GM12878 (cell line): ENCODE data around the gene DDAH1. TPM values are rescaled to one million over a fixed set of nuclear protein-coding genes. Genes with fewer than 3 reads are reported as not detected.

Source experiments
- ATAC-seq: fragments of 200-7000 bp; cut with Tn5 transposase; 3 replicates; pipeline ENCODE4 v1.9.1; 2020; ENCODE audit warnings: mild to moderate bottlenecking, moderate library complexity
- BruUV-seq: library from RNA; stranded (reverse); fragments of 400-500 nt; replicated peaks from 2 replicates; lab custom pipeline; 2021; lab: Mats Ljungman, UMichigan
- CTCF ChIA-PET: fragments of 300-600 bp; sonication (Branson Sonifier 250); formaldehyde crosslinking; extraction: SDS; loops from one replicate; lab custom pipeline; 2021; ENCODE audit warnings: inconsistent platforms; lab: Yijun Ruan, JAX
- POLR2A ChIA-PET: fragments of 350-600 bp; formaldehyde crosslinking; extraction: SDS; loops from one replicate; lab custom pipeline; 2021; ENCODE audit warnings: inconsistent platforms; lab: Charles Lee
- RAD21 ChIA-PET: fragments of 300-600 bp; sonication (Branson Sonifier 250); formaldehyde crosslinking; loops from one replicate; lab custom pipeline; 2023; ENCODE audit warnings: antibody characterized with exemption; ENCODE audit not compliant: unreplicated experiment; lab: Charles Lee
- SMC1A ChIA-PET: fragments of 300-600 bp; sonication (Branson Sonifier 250); formaldehyde crosslinking; loops from one replicate; lab custom pipeline; 2023; ENCODE audit not compliant: unreplicated experiment, uncharacterized antibody; lab: Charles Lee
- DNase-seq: peaks from one replicate; pipeline ENCODE4 v3.0.0-alpha.2; 2011; ENCODE audit warnings: low read depth, low spot score
- FAIRE-seq: peaks from 3 replicates; lab custom pipeline; 2011; peaks lifted over from hg19 to GRCh38; lab: Jason Lieb, UNC
- H2AFZ ChIP-seq: 2 replicates; pipeline ENCODE4 v1.6.0; 2011; ENCODE audit warnings: low read depth, low read length, control low read depth; ENCODE audit not compliant: control insufficient read depth
- H3K27ac ChIP-seq: 2 replicates; pipeline ENCODE4 v1.5.1; 2011; ENCODE audit warnings: control low read depth; ENCODE audit not compliant: control insufficient read depth, insufficient read depth
- H3K27me3 ChIP-seq, 2 experiments: replicated peaks in 1 of 2; 2 replicates each; pipeline versions ENCODE4 v1.6.0 to v1.6.1; 2011; ENCODE audit warnings: low read length in 1 of 2; ENCODE audit not compliant: control insufficient read depth in 2 of 2, insufficient read depth in 2 of 2
- H3K36me3 ChIP-seq, 2 experiments: 2 replicates each; pipeline ENCODE4 v1.5.1; 2011; ENCODE audit warnings: low read length in 1 of 2; ENCODE audit not compliant: control insufficient read depth in 2 of 2, insufficient read depth in 2 of 2
- H3K4me1 ChIP-seq: 2 replicates; pipeline ENCODE4 v1.6.1; 2011; ENCODE audit warnings: mild to moderate bottlenecking, low read length, moderate library complexity, mixed read lengths; ENCODE audit not compliant: control insufficient read depth, insufficient read depth
- H3K4me2 ChIP-seq: 2 replicates; pipeline ENCODE4 v1.6.0; 2011; ENCODE audit warnings: control low read depth; ENCODE audit not compliant: control insufficient read depth, insufficient read depth
- H3K4me3 ChIP-seq: fragments of 200-600 bp; sonication (generic); 2 replicates; pipeline ENCODE4 v1.5.1; 2016
- H3K79me2 ChIP-seq: 2 replicates; pipeline ENCODE4 v1.6.0; 2011; ENCODE audit warnings: low read length; ENCODE audit not compliant: control insufficient read depth, insufficient read depth
- H3K9ac ChIP-seq: 2 replicates; pipeline ENCODE4 v1.8.0; 2011; ENCODE audit warnings: low read length, control low read depth, mixed read lengths; ENCODE audit not compliant: control insufficient read depth, insufficient read depth
- H3K9me3 ChIP-seq: replicated peaks from 3 replicates; pipeline ENCODE4 v1.5.1; 2011; ENCODE audit warnings: mild to moderate bottlenecking, low read length; ENCODE audit not compliant: control insufficient read depth, insufficient read depth
- H4K20me1 ChIP-seq: 2 replicates; pipeline ENCODE4 v1.6.0; 2011; ENCODE audit not compliant: control insufficient read depth, insufficient read depth
- BMI1 ChIP-seq: fragments of 450-650 bp; IDR thresholded peaks from 2 replicates; pipeline ENCODE4 v1.6.1; 2016; ENCODE audit warnings: mild to moderate bottlenecking, moderate library complexity, borderline replicate concordance
- CEBPZ ChIP-seq: fragments of 150-350 bp; IDR thresholded peaks from 2 replicates; pipeline ENCODE4 v1.6.1; 2016; ENCODE audit warnings: low read depth, low read length
- CHD2 ChIP-seq: IDR thresholded peaks from 2 replicates; pipeline ENCODE4 v1.6.1; 2011; ENCODE audit warnings: low read depth, low read length, improper control_type of control experiment, borderline replicate concordance
- ESRRA ChIP-seq: IDR thresholded peaks from 2 replicates; pipeline ENCODE4 v1.6.1; 2012; ENCODE audit warnings: mild to moderate bottlenecking, low read length, improper control_type of control experiment
- FOS ChIP-seq: IDR thresholded peaks from 3 replicates; pipeline ENCODE4 v1.6.1; 2011; ENCODE audit warnings: borderline replicate concordance; ENCODE audit not compliant: insufficient read length; ENCODE audit errors: extremely low read depth
- JUND ChIP-seq: IDR thresholded peaks from 2 replicates; pipeline ENCODE4 v1.6.1; 2012; ENCODE audit warnings: low read depth, mild to moderate bottlenecking, low read length, improper control_type of control experiment, moderate library complexity
- STAT3 ChIP-seq: IDR thresholded peaks from 2 replicates; pipeline ENCODE4 v1.6.1; 2011; ENCODE audit warnings: low read depth, low read length, improper control_type of control experiment
- ZNF24 ChIP-seq: fragments of 450-650 bp; IDR thresholded peaks from 2 replicates; pipeline ENCODE4 v1.6.1; 2017; ENCODE audit warnings: antibody characterized with exemption, mild to moderate bottlenecking
- WGBS: methylation state at CpG from one replicate; pipeline ENCODE4 v1.1.6; 2016; ENCODE audit warnings: low lambda C conversion rate; ENCODE audit not compliant: insufficient replicate concordance, insufficient coverage; ENCODE audit errors: missing lambda C conversion rate; 5-methylcytosine and 5-hydroxymethylcytosine counted together
- in situ Hi-C: fragments of 300-500 bp; cut with MboI; formaldehyde crosslinking; loops from 9 replicates; pipeline ENCODE4 v1.14.3; 2018; ENCODE audit warnings: mixed read lengths
- intact Hi-C: fragments of 100-400 bp; cut with micrococcal nuclease; formaldehyde crosslinking; loops from one replicate; pipeline ENCODE4 v1.14.2; 2022; ENCODE audit not compliant: unreplicated experiment
- polyA plus RNA-seq, 11 experiments: library from polyadenylated mRNA; depleted of rRNA in 4 of 11; unstranded in 6 of 11; stranded (reverse) in 5 of 11; fragments of >200 nt; fragmentation: Nextera tagmentation in 4 of 11; fragmentation: Illumina TruSeq in 1 of 11; extraction: Ambion mirVana in 4 of 11; extraction: Trizol in 1 of 11; gene quantifications; 1 replicate in 1 of 11; 2 replicates in 10 of 11; pipeline versions ENCODE4 v1.2.1 to v1.2.3, GENCODE V29; 2011 to 2016; ENCODE audit warnings: inconsistent platforms in 2 of 11, missing spikeins in 2 of 11, low read depth in 1 of 11
- total RNA-seq, 4 experiments: library from RNA; depleted of rRNA in 3 of 4; stranded (reverse); fragments of >200 nt in 3 of 4; fragmentation: Illumina TruSeq in 1 of 4; extraction: Trizol in 1 of 4; gene quantifications; 2 replicates each; pipeline versions ENCODE4 v1.2.1 to v1.2.3, GENCODE V29; 2013 to 2021

DDAH1 gene
- total and polyA plus RNA-seq, 10 of the 15 experiments (the other 5 are each of a cell fraction or from before 2014, with no cell fraction given): 0.07 to 0.88 (median 0.27) TPM; not detected in 6

GRCh38 chr1:85480566-85480965 lies 15.6 kb upstream of the DDAH1 start:
- Histone ChIP-seq H3K27me3 (no peaks in the 10 kb centered on the region), H3K27ac (no peak overlapping the region), H3K9ac (no peak overlapping the region), H3K9me3 (no peaks in the 10 kb centered on the region), H3K4me3 (no peak overlapping the region), H3K4me2 (no peak overlapping the region), H3K79me2 (no peaks in the 10 kb centered on the region), H2AFZ (no peak overlapping the region), H4K20me1 (no peaks in the 10 kb centered on the region), H3K36me3 (no peaks in the 10 kb centered on the region), H3K4me1 (no peaks in the 10 kb centered on the region)
- ChIA-PET POLR2A (no interaction called here), CTCF (no interaction called here), RAD21 (no interaction called here), SMC1A (no interaction called here)
- no peak for ATAC-seq
- BruUV-seq: no TSS peak
- TF ChIP-seq STAT3 (no peak), CHD2 (no peak), FOS (no peak), ZNF24 (no peak), CEBPZ (no peak), JUND (no peak), BMI1 (no peak), ESRRA (no peak)
- no peak for FAIRE-seq
- WGBS: 9% methylated on average over 2 of the region's 2 CpGs
- intact Hi-C loops: no loop called here
- DNase-seq: no peak
- in situ Hi-C loops: no loop called here
